Right ventricle myocardium inferior (tissue), 1 donor: ENCODE measurements around the gene CDH13. TPM values are rescaled to one million over a fixed set of nuclear protein-coding genes. Genes with fewer than 3 reads are reported as not detected.

Experiments
- ATAC-seq: fragments of 200-7000 bp; cut with Tn5 transposase; one replicate; pipeline ENCODE4 v1.9.1; 2020; ENCODE audit warnings: mild to moderate bottlenecking, moderate library complexity
- DNase-seq: peaks from one replicate; pipeline ENCODE4 v3.0.0; 2021; ENCODE audit errors: missing footprints
- intact Hi-C: fragments of 100-400 bp; cut with DNase I; formaldehyde crosslinking; loops from one replicate; pipeline ENCODE4 v1.11.0; 2022
- total RNA-seq: library from RNA; stranded (reverse); fragmentation: NEBNext Ultra II Directional; extraction: Animal tissue kit (Norgen Biotek cat#: 25700); gene quantifications from one replicate; pipeline ENCODE4 v1.2.1, GENCODE V29; 2021
- donor health status: DM: no; HTN: yes; CAD: no; lungs with severe emphysema.

The CDH13 gene
- total RNA-seq, 1 donor from 2014 or later = 173 TPM

DNA sequence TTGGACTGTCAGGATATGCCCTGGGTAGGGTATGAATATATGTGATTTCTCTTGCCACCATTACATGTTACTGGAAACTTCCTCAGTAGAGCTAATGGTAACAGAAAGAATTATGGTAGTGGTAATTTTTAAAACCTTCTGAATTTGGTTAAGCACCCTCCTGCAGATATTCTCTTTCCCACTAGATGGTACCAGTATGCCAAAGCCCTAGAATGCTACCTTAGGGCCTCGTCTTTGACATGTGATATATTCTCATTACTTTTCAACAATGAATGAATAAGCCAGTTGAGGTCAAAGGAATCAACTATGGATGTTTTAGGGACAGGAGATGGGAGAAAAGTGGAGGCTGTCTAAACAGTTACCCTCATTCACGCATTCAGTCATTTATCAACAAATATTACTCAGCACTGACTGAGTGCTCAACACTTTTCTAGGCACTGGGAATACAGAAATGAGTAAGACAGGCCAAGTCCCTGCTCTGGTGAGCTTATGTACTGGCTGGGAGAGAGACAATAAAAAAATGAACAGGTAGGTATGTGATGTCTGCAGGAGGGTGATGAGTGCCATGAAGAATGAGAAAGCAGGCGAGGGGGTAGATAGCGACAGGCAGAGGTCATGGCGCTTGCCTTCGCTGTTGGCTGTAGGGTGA lies 14.7 kb downstream of the CDH13 start:
- no peak for ATAC-seq
- no peak for DNase-seq
- intact Hi-C loops = no loop called here

DNA sequence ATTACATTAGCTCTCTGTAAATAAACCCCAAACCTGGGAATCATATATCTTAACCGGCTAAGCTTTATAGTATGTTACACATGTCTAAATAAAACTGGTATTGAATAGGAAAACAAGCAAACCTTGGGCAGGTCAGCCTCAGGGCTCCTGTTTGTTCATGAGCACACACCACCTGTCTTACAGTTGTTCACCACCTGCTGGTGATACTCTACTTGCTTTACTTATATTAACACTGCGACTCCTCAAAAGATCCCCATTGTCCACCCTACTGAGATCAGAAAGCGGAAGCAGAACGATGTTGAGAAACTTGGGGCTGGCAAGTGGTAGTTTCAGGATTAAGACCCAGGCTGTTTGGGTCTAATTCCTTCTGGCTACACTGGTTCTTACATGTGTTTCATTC lies 16.4 kb downstream of the CDH13 start:
- intact Hi-C loops = no loop called here
- ATAC-seq (no peak), DNase-seq (no peak)

DNA sequence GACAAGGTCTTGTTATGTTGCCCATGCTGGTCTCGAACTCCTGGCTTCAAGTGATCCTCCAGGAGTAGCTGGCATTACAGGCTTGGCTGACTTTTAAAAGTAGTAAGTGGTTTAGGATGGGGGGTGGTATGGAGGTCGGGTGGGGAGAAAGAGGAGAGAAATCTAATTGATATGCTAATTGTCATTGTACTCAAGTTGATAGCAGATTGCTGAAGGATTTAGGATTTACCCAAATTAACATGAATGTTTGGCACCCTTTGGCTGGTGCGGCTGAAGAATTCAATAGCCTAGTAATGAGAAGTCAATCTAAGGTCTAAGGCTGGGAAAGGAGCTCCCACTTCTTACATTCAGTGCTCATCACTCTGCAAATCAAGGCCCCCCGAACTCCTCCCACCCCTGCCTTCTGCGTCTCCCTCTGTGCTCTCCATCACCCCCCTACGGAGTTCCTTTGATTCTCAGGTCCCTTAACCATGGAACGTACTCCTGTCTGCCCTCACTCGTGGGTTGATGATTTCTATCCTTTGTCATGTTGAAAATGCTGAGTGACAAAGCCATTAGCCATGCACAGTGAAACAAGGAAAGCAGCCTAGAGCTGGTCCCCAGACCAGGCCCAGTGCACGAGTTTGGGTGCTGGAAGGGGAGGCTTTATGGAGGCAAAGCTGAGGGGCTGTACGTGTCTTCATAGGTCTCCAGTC lies 17.3 kb downstream of the CDH13 start:
- no peak for ATAC-seq
- intact Hi-C loops = no loop called here

DNA sequence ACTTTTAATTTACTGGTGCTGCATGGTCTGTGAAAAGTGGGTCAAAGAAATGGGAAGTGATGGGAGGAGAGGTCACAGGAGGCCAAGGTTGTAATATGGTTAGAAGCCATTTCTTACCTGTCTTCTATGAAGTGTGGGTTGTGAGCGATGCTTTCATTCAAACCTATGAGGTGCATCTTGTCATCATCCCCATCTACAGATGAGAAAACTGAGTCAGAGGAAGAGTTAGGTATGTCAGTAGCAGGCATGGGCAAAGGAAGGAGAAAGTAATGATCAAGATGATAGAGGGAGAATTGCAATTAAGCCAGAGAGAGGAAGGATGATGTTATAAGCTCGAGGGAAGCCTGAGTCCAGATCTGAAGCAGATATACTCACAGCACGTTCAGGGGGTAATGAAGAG lies 19.7 kb downstream of the CDH13 start:
- no peak for ATAC-seq
- DNase-seq = no peak
- intact Hi-C loops = no loop called here

More for the DNA sequence above, 17.3 kb downstream of the CDH13 start:
- DNase-seq = no peak

DNA sequence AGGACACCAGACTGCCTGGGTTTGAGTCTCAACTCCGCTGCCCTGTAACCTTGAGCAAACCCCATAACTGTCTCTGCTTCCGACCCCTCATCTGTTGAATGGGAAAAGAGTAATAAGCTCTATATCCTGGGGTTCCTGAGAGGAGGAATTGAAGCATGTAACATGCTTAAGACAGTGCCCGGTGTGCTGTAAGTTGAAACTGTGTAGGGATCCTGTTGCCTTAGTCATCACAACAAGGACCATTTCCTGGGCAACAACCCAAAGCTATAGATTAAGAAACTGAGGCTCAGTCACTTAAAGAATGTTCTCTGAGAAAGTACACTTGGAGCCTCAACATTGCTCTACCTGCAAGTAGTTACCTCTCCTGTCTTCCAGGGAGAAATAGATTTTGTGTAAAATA lies 23.0 kb downstream of the CDH13 start:
- DNase-seq (no peak), ATAC-seq (no peak)
- intact Hi-C loops = no loop called here

DNA sequence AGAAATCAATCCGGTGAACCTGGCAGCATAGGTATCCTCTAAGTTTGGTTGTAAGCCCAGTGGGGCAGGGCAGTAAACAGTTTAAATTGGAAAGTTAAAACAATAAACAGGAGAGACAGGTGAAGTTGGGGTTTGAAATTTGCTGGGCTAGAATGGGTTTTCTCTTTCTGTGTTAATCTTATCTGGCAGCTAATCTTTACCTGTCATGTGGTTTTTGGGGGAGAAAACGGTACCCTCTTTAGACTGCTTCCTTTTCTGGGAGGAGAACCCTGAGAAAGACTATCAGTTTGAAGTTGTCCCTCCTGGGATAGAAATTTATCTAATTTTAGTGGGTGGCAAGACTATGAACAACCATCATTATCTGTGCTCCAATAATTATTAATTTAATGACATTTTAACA lies 24.0 kb downstream of the CDH13 start:
- intact Hi-C loops = no loop called here
- no peak for ATAC-seq

DNA sequence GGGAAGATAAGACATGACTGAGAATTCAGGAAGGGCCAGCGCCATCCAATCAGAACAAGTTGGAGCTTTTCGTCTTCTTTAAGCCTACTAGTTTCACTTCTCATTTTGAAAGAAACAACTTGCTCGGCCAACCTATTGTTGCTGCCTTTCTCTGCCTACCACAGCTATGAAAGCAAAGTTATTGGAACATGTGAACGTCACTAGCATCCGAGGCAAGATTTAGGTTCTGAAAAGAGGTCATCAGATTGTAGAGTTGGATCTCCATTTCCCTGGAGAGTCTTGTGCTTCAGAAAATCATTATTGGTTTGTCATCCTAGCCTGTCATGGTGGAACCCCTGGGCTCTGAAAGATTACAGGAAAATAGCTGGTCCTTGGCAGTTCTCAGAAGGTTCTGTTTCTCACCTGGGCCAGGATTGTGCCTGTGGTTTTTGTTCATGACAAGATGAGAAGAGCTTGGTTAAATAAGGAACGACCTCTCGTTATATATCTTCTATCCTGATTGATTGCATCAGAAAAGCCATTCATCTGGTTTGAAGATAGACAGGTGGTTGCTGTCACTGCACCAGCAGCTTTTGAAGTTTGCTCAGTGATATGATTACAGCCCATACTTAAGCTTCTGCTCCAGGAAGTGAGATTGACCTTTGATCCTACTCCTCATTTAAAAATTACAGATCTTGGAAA lies 25.3 kb downstream of the CDH13 start:
- DNase-seq (no peak), ATAC-seq (no peak)
- intact Hi-C loops = no loop called here

More for the DNA sequence above, 24.0 kb downstream of the CDH13 start:
- DNase-seq = no peak

DNA sequence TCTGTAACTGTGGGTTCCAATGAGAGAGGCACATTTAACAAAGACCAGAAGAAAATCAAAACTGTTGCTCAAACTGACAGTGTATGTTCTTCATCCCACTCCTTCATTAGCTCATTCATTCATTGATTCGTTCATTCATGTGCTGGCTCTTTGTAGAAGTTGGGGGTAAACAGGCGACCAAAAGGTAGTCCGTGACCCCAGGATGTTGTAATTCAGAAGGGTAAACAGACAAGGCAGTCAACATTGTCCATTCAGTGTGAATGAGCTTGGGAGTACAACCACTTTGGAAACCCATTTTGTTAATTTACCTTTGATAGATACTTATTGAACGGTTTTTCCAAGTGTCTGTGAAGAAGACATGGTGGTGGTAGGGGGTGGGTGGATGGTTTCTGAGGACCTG lies 26.1 kb downstream of the CDH13 start:
- intact Hi-C loops = no loop called here
- ATAC-seq (no peak), DNase-seq (no peak)

DNA sequence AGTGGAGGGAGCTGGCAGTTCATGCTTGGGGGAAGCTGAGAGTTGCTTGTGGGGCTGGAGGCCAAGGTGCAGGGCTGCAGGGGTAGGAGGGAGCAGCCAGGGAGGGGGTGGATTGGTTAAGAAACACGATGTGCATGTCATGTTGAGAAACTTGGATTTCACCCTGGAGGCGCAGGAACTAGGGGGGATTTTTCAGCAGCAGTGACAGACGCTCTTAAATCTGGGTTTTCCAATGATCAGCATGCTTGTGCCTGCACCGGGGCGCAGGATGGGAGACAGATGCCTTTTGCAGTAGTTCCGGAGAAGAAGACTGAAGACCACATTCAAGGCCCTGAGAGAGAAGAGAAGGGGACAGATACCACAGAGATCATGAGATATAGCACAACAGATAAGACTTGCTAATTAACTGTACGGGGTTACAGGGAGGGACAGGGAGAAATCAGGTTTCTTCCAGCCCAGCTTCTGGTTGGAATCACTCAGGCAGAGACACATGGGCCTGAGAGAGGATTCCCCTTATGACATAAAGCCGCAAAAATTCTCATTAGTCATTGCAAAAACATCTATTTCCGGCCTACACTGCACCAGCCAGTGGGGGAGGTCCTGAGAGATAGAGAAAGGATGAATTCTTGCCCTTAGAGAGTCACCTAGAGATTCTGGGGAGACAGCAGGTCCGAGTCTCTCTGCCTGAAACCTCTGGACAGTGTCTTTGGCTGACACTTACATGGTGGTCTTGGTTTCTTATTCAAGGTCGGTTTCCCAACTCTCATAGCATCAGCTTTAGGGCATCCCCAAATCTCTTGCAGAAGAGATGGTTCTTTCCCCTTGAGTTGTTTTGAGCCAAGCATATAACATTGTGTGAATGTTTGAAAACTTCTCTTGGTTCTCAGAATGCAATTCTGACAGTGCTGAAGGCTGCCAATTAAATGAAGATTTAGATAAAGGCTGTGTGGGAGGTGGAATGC lies 27.1 kb downstream of the CDH13 start:
- DNase-seq = no peak
- ATAC-seq = peak; percentile 27
- intact Hi-C loops = no loop called here

DNA sequence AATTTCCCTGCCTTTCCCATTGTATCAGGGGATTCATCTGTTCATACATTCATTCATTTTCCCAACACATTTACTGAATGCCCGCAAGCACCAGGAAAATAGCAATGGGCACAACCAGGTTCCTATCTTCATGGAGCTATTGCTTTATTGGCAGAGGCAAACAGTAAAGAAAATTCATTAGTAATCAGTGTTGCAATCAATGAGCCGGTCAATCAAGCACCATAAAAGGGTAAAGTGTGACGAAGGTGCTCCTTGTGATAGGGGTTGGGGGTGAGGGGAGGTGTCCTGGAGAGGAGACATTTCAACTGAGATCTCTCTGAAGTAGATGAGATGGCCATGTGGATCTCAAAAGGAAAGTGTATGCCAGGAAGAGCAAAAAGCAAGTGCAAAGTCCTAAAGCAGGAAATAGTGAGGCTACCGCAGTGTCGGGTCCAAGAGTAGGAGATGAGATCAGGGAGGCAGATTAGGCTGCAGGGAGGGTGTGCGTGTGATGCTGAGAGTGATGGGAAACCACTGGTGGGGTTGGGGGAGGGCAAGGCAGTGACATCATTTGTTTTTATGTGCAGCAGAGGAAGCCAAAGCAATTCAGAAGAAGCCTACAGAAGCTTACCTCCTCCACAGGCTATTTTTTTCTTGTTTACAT lies 28.4 kb downstream of the CDH13 start:
- no peak for DNase-seq
- intact Hi-C loops = no loop called here
- ATAC-seq = peak; percentile 21

DNA sequence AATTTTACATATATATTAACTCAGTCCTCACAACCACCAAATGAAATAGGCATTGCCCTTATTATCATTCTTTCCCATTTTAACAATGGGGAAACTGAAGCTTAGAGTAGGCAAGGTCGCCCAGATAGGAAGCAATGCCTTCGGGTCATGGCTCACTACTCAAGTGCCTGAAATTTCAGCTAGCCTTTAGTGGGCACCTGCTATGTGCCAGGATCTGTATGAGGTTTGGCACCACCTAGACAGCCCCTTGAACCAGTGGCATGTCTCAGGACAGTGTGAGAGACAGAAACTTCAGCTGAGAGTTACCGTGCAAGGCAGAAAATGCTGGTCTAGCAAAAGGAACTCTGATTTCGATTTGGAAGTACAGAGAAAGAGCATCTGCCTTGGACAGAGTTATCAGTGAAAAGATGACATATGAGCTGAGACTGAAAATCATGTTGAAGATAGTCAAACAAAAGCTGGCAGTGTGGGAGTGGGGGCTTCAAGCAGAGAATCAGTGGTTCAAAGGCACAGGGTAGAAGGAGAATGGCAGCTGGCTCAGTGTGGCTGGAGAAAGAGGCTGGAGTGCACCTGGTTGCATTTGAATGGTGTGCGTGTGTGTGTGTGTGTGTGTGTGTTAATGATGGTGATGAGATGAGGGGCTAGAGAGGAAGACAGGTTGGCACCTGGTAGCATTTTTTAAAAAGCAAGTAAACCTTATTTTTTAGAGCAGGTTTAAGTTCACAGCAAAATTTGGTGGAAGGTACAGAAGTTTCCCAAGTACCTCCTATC lies 29.1 kb downstream of the CDH13 start:
- no peak for ATAC-seq
- intact Hi-C loops = no loop called here
- no peak for DNase-seq

DNA sequence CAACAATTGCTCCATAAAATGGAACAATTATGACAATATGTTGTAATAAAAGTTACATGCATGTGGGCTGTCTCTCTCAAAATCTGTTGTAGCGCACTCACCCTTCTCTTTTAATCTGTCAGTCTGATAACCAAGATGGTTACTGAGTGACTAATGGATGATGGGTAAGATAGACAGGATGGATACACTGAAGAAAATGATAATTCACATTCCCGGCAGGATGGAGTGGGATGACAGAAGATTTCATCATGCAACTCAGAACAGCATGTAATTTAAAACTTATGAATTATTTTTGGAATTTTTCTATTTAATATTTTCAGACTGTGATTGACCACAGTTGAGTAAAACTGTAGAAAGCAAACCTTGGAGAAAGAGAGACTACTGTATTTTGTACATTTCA lies 30.5 kb downstream of the CDH13 start:
- intact Hi-C loops = no loop called here
- DNase-seq (no peak), ATAC-seq (no peak)

DNA sequence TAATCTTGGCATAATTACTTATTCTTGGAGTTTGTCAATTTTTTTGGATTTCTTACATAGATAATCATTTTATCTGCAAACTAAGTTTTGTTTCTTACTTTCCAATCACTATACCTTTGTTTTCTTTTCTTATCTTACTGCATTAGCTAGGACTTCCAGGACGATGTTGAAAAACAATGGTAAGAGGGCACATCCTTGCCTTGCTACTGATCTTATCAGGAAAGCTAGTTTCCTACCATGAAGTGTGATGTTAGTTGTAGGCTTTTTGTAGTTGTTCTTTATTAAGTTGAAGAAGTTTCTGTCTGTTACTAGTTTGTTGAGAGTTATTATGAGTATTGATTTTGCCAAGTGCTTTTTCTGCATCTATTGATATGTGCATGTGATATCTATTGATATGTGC lies 31.0 kb downstream of the CDH13 start:
- no peak for DNase-seq
- intact Hi-C loops = no loop called here
- no peak for ATAC-seq

DNA sequence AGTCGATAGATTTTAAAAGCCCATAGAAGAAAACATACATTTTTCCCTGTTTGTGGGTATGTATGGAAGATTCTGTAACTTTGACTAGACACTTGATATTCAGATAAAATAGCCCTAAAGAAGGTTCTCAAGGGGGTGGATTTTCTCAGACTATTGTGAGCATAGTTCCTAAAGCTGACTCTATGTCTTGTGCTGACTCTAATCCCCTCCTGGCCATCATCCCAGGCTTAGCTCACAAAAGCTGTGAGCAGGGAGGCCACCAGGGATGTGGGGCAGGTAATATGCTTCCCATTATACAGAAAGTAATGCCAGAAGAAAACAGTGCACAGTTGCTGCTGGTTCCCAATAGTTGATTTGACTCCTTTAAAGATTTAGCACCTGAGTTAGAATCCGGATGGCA lies 32.0 kb downstream of the CDH13 start:
- intact Hi-C loops = no loop called here
- ATAC-seq (no peak), DNase-seq (no peak)

DNA sequence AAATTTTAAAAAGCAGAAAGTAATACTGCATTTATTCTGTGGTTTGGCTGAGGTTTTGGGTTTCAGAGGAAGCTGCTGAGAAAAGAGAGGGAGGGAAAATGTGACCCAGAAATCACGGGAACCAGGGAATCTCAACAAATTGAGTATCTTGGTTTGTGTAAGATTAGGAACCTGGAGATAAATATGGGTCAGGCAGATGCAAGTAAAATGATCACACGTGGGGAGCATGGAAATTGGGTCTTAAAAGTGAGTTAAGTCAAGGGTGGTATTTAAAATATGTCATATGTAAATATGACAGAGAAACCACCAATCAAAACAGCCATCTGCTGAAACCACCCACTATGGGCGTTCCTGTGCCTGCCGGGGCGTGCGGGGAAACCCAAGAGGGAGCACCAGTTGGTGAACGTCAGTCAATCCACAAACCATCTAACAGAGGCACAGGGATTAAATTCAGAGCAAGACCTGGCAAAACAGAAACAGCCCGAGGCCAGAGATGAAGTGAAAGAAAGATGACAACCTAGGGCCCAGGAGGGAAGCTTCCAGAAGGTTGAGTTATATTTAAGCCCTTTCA lies 33.4 kb downstream of the CDH13 start:
- DNase-seq = no peak
- ATAC-seq = no peak
- intact Hi-C loops = no loop called here

DNA sequence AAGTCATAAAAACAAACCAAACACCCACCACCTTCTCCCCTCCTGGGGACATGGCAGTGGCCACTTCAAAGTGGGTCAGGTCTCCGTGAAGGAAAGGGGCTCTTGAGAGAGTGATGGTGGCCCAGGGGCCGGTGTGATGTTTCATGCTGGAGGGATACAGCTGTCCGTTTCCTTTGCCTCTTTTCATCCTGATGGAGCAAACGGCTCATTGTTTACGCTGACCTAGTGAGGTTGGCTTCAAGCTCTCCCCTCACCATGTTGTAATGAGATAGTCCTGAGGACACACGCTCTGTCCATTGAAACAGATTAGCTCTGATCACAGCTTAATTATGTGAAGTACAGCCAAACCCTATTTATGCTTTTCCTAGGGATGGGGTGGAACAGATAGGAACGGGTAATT lies 34.2 kb downstream of the CDH13 start:
- DNase-seq (no peak), ATAC-seq (no peak)
- intact Hi-C loops = no loop called here

DNA sequence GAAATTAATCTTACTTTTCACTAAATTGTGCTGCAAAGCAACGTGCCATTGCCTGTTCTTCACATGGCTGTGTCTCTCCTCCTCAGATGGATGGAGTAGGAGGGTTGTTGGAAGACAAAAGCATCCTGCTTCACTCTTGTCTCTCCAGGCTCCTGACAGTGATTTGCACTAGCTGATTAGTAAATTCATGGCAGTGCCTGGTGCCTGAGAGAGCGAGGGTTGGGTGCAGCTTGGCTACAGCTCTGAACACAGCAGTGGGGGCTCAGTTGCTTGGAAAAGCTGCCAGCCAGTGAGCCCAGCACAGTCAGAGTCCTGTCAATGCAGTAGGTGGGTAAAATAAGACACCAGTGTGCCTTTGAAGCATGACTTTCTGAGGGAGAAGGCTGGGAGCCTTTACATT lies 37.4 kb downstream of the CDH13 start:
- intact Hi-C loops = no loop called here
- ATAC-seq (no peak), DNase-seq (no peak)

DNA sequence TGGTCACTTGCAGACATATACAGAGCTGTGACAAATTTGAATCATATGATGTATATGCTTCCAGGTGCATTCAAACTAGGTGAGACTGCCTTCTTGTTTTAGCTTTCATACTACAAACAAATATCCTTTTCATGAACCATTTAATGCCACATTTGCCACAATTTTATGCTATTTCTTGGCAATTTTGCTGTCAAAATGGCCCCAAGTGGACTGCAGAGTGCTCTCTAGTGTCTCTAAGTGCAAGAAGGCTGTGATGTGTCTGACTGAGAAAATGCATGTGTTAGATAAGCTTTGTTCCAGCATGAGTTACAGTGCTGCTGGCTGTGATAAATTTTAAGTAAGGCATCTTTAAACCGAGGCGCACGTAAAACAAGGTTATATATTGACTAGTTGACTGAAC lies 38.3 kb downstream of the CDH13 start:
- ATAC-seq = no peak
- DNase-seq = no peak
- intact Hi-C loops = no loop called here
